GM13976 (cell line): ENCODE data around the gene GSG1L.

Source experiments
- DNase-seq: peaks from one replicate; pipeline ENCODE4 v3.0.0; 2012; ENCODE audit warnings: low spot score
- CTCF ChIP-seq: IDR thresholded peaks from 2 replicates; pipeline ENCODE4 v1.5.1; 2012; ENCODE audit warnings: borderline replicate concordance, mild to moderate bottlenecking; ENCODE audit not compliant: insufficient read depth; ENCODE audit errors: extremely low read depth, missing control alignments, control extremely low read depth
- in situ Hi-C: fragments of 300-500 bp; cut with MboI; formaldehyde crosslinking; loops from one replicate; pipeline ENCODE4 v1.12.0; 2022; ENCODE audit warnings: low sequenced_read_pairs, mixed read lengths, inconsistent platforms; ENCODE audit not compliant: unreplicated experiment

The GSG1L gene

GRCh38 chr16:28042811-28043210, 20.7 kb downstream of the GSG1L start:
- no peak for DNase-seq
- in situ Hi-C loops, result no loop called here
- no peak for TF ChIP-seq CTCF

- in situ Hi-C loops, result no loop called here
- TF ChIP-seq CTCF, result no peak
- DNase-seq, result no peak
These were observed 21.9 kb downstream of the GSG1L start for GRCh38 chr16:28041615-28042014.

GRCh38 chr16:28040039-28040438, 23.5 kb downstream of the GSG1L start:
- DNase-seq, result no peak
- in situ Hi-C loops, result no loop called here
- no peak for TF ChIP-seq CTCF

- no peak for TF ChIP-seq CTCF
- in situ Hi-C loops, result no loop called here
- no peak for DNase-seq
These were observed 24.0 kb downstream of the GSG1L start for GRCh38 chr16:28039493-28039892.

GRCh38 chr16:28038409-28038808, 25.1 kb downstream of the GSG1L start:
- in situ Hi-C loops, result no loop called here
- no peak for TF ChIP-seq CTCF
- DNase-seq, result no peak

- no peak for DNase-seq
- TF ChIP-seq CTCF, result no peak
- in situ Hi-C loops, result no loop called here
These were observed 27.6 kb downstream of the GSG1L start for GRCh38 chr16:28035866-28036393.

- no peak for TF ChIP-seq CTCF
- in situ Hi-C loops, result no loop called here
- DNase-seq, result no peak
These were observed 29.6 kb downstream of the GSG1L start for GRCh38 chr16:28033870-28034269.
